ENCODE data around the gene NPHP4.
"Not testable (repeated sequence)": the region's sequence is repeated elsewhere in the genome, so short reads cannot be mapped to it uniquely, and the experiment has no call there.

NPHP4 gene

GRCh38 chr1:5868931-5869500 lies 123.2 kb downstream of the NPHP4 start:
- DNase-seq: no peak

GRCh38 chr1:5865774-5866173 lies 126.5 kb downstream of the NPHP4 start:
- no peak for DNase-seq

- no peak for DNase-seq
Observed at GRCh38 chr1:5865056-5865455, 127.2 kb downstream of the NPHP4 start.

GRCh38 chr1:5864256-5864655 lies 128.0 kb downstream of the NPHP4 start:
- DNase-seq: no peak

- DNase-seq: no peak
Observed at GRCh38 chr1:5863238-5863637, 129.0 kb downstream of the NPHP4 start.

- DNase-seq: no peak
Observed at GRCh38 chr1:5861871-5862825, 130.1 kb downstream of the NPHP4 start.

DNA sequence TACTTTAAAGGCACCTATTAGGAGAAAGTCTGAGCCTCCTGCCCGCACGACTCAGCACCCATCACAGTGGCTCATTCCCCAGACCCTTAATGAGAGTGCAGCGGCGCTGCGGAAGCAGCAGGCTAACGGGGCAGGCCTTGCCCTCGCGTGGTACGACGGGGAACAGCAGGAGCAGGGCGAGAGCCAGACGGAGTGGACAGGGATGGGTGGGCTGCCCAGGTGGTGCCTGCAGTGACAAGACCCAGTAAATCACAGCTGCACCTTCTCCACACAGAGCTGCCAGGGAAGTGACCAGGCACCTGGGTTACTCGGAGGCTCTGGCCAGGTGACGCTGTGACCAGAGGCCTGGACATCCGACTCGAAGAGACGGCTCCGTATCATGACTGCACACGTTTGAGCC lies 131.9 kb downstream of the NPHP4 start:
- no peak for DNase-seq

- no peak for DNase-seq
Observed at GRCh38 chr1:5859766-5860165, 132.5 kb downstream of the NPHP4 start.

- DNase-seq: no peak
Observed at GRCh38 chr1:5858844-5859407, 133.3 kb downstream of the NPHP4 start.

DNA sequence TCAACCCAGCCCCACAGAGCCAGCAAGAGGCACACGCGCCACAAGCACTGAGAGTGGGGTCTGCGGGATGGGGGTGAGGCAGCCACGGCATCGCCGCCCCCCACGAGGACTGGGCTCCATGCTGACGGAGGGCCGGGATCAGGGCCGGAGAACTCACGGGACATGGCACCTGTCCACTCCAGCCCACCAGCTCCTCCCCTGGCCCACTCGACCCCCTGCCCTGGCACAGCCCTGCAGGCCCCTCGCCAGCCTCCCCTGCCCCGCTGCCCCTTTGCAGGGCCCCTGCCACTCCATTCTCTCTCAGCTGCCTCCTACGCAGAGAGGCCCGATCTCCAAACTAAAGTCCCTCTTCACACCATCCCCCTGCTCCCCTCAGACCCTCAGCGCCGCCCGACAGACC lies 134.0 kb downstream of the NPHP4 start:
- no peak for DNase-seq

GRCh38 chr1:5857508-5858090 lies 134.6 kb downstream of the NPHP4 start:
- DNase-seq: no peak

DNA sequence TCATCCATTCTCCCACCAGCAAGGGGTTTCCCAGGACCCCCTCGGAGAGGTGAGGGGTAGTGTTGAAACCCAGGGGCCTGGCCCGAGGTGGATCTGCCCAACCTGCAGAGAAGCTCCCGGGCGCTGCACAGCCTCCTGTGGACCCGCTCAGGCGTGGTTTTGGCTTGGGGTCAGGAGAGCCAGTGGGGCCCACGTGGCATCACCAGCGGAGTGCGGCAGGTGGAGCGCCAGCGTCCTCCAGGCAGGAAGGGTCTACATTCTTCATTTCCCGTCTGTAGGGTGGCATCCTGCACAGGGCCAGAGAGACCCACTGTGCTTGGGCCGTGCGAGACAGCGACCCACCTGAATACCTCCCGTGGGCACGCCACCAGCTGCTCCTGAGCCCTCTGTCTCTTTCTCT lies 135.2 kb downstream of the NPHP4 start:
- no peak for DNase-seq

DNA sequence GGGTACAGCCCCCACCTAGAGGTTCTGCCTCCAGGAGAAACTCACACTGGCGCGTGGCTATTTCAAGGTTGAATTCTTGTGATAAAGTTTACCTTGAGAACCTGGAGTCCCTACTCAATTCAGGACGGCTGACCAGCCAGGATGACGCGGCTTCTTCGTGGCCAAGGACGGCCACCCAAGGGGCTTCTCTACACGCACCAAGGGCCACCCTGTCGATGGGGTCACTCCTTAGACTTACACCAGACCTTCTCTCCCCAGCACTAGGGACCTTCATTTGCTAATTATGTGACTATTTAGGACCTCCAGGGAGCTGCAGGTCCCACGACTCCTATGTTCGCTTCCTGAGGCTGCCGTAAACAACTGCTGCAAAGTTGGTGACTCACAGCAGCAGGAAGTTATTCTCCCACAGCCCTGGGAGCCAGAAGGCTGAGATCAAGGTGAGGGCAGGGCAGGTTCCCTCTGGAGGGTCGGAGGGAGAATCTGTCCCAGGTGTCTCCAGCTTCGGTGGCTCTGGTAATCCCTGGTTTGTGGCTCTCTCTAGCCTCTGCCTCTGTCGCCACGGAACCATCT lies 135.9 kb downstream of the NPHP4 start:
- DNase-seq: no peak

- no peak for DNase-seq
Observed at GRCh38 chr1:5855196-5855897, 136.9 kb downstream of the NPHP4 start.

DNA sequence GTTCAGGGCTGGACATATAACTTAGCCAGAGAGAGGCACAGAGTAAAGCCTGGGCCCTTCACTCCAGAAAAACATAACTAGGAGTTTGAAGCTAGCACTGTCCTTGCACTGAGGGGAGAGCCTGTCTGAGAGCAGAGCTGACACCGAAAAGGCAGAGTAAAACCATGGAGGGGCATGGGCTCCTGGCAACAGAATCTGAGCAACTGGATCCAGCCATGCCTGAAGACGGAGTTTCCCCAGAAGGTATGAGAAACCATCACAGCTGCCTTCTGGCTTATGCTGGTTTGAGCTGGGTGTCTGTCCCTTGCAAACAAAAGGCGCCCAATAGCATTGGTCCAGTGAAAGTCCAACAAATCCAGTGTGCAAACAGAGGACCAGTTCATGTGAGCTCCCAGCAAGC lies 137.5 kb downstream of the NPHP4 start:
- DNase-seq: no peak

DNA sequence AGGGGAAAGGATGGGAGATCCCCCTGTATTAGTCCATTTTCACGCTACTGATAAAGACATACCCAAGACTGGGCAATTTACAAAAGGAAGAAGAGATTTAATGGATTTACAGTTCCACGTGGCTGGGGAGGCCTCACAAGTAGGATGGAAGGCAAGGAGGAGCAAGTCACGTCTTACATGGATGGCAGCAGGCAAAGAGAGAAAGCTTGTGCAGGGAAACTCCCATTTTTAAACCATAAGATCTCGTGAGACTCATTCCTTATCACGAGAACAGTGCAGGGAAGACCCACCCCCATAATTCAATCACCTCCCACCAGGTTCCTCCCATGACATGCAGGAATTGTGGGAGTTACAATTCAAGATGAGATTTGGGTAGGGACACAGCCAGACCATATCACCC lies 138.4 kb downstream of the NPHP4 start:
- DNase-seq: not testable (repeated sequence)

- no peak for DNase-seq
Observed at GRCh38 chr1:5850503-5850902, 141.7 kb downstream of the NPHP4 start.

GRCh38 chr1:5849550-5849949 lies 142.7 kb downstream of the NPHP4 start:
- DNase-seq: no peak

- DNase-seq: no peak
Observed at GRCh38 chr1:5847013-5847659, 145.1 kb downstream of the NPHP4 start.

DNA sequence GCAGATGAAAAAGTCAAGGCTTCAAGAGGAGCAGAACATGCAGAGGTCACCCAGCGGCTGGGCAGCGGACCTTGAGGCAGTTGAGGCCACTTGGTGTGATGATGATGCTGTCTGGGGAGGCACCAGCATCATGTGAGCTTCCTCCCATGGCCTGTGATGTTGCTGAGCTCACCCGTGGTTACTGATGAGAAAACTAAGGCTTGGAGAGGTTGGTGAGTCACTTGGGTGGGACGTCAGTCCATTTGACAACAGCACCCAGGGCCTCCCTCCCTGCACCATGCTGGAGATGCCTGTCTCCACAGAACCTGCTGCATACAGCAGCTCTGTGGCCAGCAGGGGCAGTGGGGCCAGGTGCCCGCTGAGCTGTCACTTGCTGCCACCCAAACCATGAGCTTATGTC lies 146.8 kb downstream of the NPHP4 start:
- DNase-seq: no peak

DNA sequence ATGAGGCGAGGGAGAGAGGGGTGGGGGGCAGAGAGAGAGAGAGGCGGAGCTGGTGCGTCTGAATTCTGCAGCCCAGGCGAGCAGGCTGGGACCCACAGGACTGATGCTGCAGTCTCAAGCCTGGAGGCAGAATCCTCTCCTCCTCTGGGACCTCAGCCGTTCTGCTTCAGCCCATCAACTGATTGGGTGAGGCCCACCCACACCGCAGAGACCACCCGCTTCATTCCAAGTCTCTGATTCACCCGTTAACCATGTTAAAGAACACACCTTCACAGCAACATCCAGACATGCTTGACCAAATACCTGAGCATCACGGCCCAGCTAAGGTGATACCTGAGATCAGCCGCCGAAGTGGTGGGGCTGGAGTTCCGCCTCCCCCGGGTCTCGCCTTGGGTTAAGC lies 147.8 kb downstream of the NPHP4 start:
- no peak for DNase-seq

DNA sequence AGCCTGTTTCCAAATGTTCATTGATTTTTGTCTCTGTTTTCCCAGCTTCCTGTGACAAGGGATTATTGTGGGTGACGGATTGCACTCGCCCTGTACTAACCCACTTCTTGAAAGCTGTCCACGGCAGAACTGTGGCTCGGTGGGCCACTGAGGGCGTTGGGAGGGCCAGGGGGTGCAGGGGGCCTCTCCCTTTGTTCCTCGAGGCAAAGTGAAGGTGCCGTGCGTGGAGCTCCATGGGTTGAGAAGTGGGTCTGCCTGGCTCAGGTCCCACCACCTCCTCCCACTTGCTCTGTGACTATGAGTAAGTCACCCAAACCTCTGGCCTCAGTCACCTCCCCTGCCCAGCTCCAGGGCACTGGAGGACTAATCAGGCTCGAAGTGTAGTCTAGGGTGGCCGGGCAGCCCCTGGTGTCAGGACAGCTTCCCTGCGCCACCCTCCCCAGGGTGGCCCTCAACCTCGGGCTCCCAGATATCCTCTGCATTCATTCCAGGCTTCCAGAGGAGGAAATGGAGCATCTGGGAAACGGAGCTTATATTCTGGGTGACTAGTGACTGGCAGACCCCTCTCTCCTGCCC lies 148.6 kb downstream of the NPHP4 start:
- DNase-seq: no peak
